Endodermal cell (in vitro differentiated cells): ENCODE data around the gene PPP1R36. TPM values are rescaled to one million over a fixed set of nuclear protein-coding genes. Genes with fewer than 3 reads are reported as not detected.

Source experiments
- DNase-seq: peaks from one replicate; pipeline ENCODE4 v3.0.0-alpha.2; 2017
- H3K27ac ChIP-seq: 2 replicates; pipeline ENCODE4 v1.5.1; 2013; ENCODE audit warnings: mild to moderate bottlenecking, low read depth, low read length, moderate library complexity
- H3K27me3 ChIP-seq: 2 replicates; pipeline ENCODE4 v1.6.1; 2013; ENCODE audit warnings: mild to moderate bottlenecking, low read length, moderate library complexity; ENCODE audit not compliant: insufficient read depth, control insufficient read depth, poor library complexity, severe bottlenecking
- H3K36me3 ChIP-seq: 2 replicates; pipeline ENCODE4 v1.7.0; 2013; ENCODE audit warnings: mild to moderate bottlenecking, low read length, moderate library complexity; ENCODE audit not compliant: control insufficient read depth, insufficient read depth
- H3K4me1 ChIP-seq: one replicate; pipeline ENCODE4 v1.7.0; 2013; ENCODE audit warnings: low read length; ENCODE audit not compliant: control insufficient read depth, insufficient read depth
- H3K4me3 ChIP-seq: 2 replicates; pipeline ENCODE4 v1.5.1; 2013; ENCODE audit warnings: mild to moderate bottlenecking, low read length, moderate library complexity
- H3K9ac ChIP-seq: 2 replicates; pipeline ENCODE4 v1.6.1; 2013; ENCODE audit warnings: mild to moderate bottlenecking, low read length, moderate library complexity; ENCODE audit not compliant: poor library complexity, severe bottlenecking; ENCODE audit errors: extremely low read depth
- H3K9me3 ChIP-seq: 2 replicates; pipeline ENCODE4 v1.6.1; 2013; ENCODE audit warnings: mild to moderate bottlenecking, low read length, moderate library complexity; ENCODE audit not compliant: control insufficient read depth
- H3K27ac Mint-ChIP-seq: 2 replicates; pipeline ENCODE4 v1.8.0; 2020; ENCODE audit warnings: mixed read lengths
- H3K27me3 Mint-ChIP-seq: 2 replicates; pipeline ENCODE4 v1.8.0; 2021; ENCODE audit warnings: mild to moderate bottlenecking, mixed read lengths; ENCODE audit not compliant: insufficient read depth
- H3K36me3 Mint-ChIP-seq: 2 replicates; pipeline ENCODE4 v1.8.0; 2020; ENCODE audit warnings: low read depth, mixed read lengths
- H3K4me1 Mint-ChIP-seq: 2 replicates; pipeline ENCODE4 v1.8.0; 2020; ENCODE audit warnings: mixed read lengths
- H3K4me3 Mint-ChIP-seq: 2 replicates; pipeline ENCODE4 v1.8.0; 2020; ENCODE audit warnings: mild to moderate bottlenecking, moderate library complexity, mixed read lengths
- H3K9me3 Mint-ChIP-seq: 2 replicates; pipeline ENCODE4 v1.8.0; 2020; ENCODE audit warnings: mild to moderate bottlenecking, mixed read lengths
- CTCF ChIP-seq: fragments of 200-600 bp; sonication (generic); conservative IDR thresholded peaks from 2 replicates; pipeline ENCODE4 v1.5.0; 2021; ENCODE audit warnings: antibody characterized with exemption, mild to moderate bottlenecking
- WGBS, 2 experiments: methylation state at CpG; one replicate each; pipeline versions ENCODE4 v1.1.5 to v1.1.7; 2013; ENCODE audit warnings: missing lambda C conversion rate in 2 of 2, mixed read lengths in 1 of 2; ENCODE audit not compliant: insufficient coverage in 1 of 2, insufficient read length in 1 of 2; 5-methylcytosine and 5-hydroxymethylcytosine counted together
- total RNA-seq, 2 donors: library from RNA; stranded (reverse); fragmentation: NEBNext Ultra II Directional in 1 of 2; extraction: Animal tissue kit (Norgen Biotek cat#: 25700) in 1 of 2; gene quantifications; 2 replicates in 1 of 2; 3 replicates in 1 of 2; pipeline ENCODE4 v1.2.1, GENCODE V29; 2021

PPP1R36 gene
- total RNA-seq, 2 donors from 2014 or later: 0.24 to 1.2 TPM

GRCh38 chr14:64541261-64541971, 8.3 kb upstream of the PPP1R36 start:
- no peak overlapping the region for H3K9ac ChIP-seq
- 51 to 75% methylated on average over 64 to 73 of the region's 73 CpGs for WGBS, 2 experiments
- Mint-ChIP-seq H3K4me1 (peaks cover 16% of the 10 kb centered on the region), H3K36me3 (peaks cover 11% of the 10 kb centered on the region), H3K27ac (no peak overlapping the region), H3K27me3 (peaks cover 6% of the 10 kb centered on the region), H3K4me3 (no peak overlapping the region), H3K9me3 (peaks cover 26% of the 10 kb centered on the region)
- DNase-seq: no peak
- H3K27ac ChIP-seq: no peak overlapping the region
- peaks cover 14% of the 10 kb centered on the region for H3K9me3 ChIP-seq
- peaks cover 36% of the 10 kb centered on the region for H3K27me3 ChIP-seq
- H3K4me1 ChIP-seq: peaks cover 4% of the 10 kb centered on the region
- no peaks in the 10 kb centered on the region for H3K36me3 ChIP-seq
- TF ChIP-seq CTCF: no peak
- peak overlapping the region; percentile 80 for H3K4me3 ChIP-seq

- no peak for TF ChIP-seq CTCF
- Histone ChIP-seq H3K4me1 (peaks cover 4% of the 10 kb centered on the region), H3K27me3 (peaks cover 36% of the 10 kb centered on the region), H3K4me3 (peak overlapping the region; percentile 80), H3K9me3 (peaks cover 14% of the 10 kb centered on the region), H3K27ac (no peak overlapping the region), H3K9ac (no peak overlapping the region), H3K36me3 (no peaks in the 10 kb centered on the region)
- H3K4me1 Mint-ChIP-seq: peaks cover 16% of the 10 kb centered on the region
- no peak overlapping the region for H3K27ac Mint-ChIP-seq
- no peak for DNase-seq
- 25 to 29% methylated on average over 52 to 61 of the region's 61 CpGs for WGBS, 2 experiments
- H3K4me3 Mint-ChIP-seq: no peak overlapping the region
- peaks cover 26% of the 10 kb centered on the region for H3K9me3 Mint-ChIP-seq
- H3K27me3 Mint-ChIP-seq: peaks cover 6% of the 10 kb centered on the region
- H3K36me3 Mint-ChIP-seq: peaks cover 11% of the 10 kb centered on the region
These were observed 7.6 kb upstream of the PPP1R36 start for GRCh38 chr14:64541972-64542835.

- peaks cover 16% of the 10 kb centered on the region for H3K4me1 Mint-ChIP-seq
- H3K27ac Mint-ChIP-seq: no peak overlapping the region
- H3K27me3 Mint-ChIP-seq: peaks cover 6% of the 10 kb centered on the region
- Histone ChIP-seq H3K27me3 (peaks cover 36% of the 10 kb centered on the region), H3K9ac (no peak overlapping the region), H3K4me3 (peak overlapping the region; percentile 80), H3K36me3 (no peaks in the 10 kb centered on the region), H3K9me3 (peaks cover 14% of the 10 kb centered on the region), H3K27ac (no peak overlapping the region), H3K4me1 (peaks cover 4% of the 10 kb centered on the region)
- H3K36me3 Mint-ChIP-seq: peaks cover 11% of the 10 kb centered on the region
- no peak overlapping the region for H3K4me3 Mint-ChIP-seq
- peaks cover 26% of the 10 kb centered on the region for H3K9me3 Mint-ChIP-seq
- DNase-seq: no peak
- WGBS, 2 experiments: 27 to 56% methylated on average over 4 of the region's 4 CpGs
- TF ChIP-seq CTCF: no peak
These were observed 6.9 kb upstream of the PPP1R36 start for GRCh38 chr14:64542836-64543201.
